Gastroesophageal sphincter (tissue), 3 donors: Measurements from ENCODE around the gene ZNF611.
"Not testable (repeated sequence)": the region's sequence is repeated elsewhere in the genome, so short reads cannot be mapped to it uniquely, and the experiment has no call there.

Experiments used
- CTCF ChIP-seq, 4 experiments: fragments of 200-600 bp in 2 of 4; fragments of 450-650 bp in 2 of 4; sonication (generic) in 1 of 4; IDR thresholded peaks; one replicate each; pipeline ENCODE4 v1.5.1; 2017 to 2019; ENCODE audit warnings: antibody characterized with exemption in 4 of 4, mild to moderate bottlenecking in 2 of 4, moderate library complexity in 2 of 4
- EP300 ChIP-seq: sonication (generic); formaldehyde crosslinking; IDR thresholded peaks from one replicate; pipeline ENCODE4 v1.6.1; 2017; ENCODE audit warnings: antibody characterized with exemption, mild to moderate bottlenecking
- POLR2A ChIP-seq, 2 donors: fragments of 450-650 bp; IDR thresholded peaks; one replicate each; pipeline ENCODE4 v1.6.1; 2017; ENCODE audit warnings: antibody characterized with exemption in 2 of 2, mild to moderate bottlenecking in 2 of 2, moderate library complexity in 1 of 2

- TF ChIP-seq CTCF (IDR thresholded peaks at IDR 0.05) = peak in 2 of 4 experiments; percentile 26 to 49
- not testable (repeated sequence) for TF ChIP-seq EP300; POLR2A (IDR thresholded peaks at IDR 0.05)
These were observed 35.3 kb downstream of the ZNF611 start for GRCh38 chr19:52699555-52699954.
